ENCODE results near the gene MPPED1.

DNA sequence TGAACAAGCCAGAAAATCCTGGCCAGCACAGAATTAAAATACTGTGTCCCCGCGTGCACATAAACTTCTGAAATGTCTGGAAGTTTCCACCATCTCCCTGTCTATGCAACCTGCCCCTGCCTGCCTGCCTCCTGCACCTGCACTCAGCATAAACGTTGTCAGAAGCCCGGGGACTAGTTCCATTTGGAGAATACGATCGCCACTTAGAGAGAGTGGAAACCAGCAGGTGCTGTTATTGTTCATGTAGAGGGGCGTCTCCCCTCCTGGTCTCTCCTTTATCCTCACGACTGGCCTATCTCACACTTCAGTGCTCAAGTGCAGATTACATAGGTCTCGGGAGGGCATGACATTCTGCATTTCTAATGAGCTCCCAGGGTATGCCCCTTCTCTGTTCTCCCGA lies 35.6 kb downstream of the MPPED1 start:
- TF ChIP-seq, protein P1, sequence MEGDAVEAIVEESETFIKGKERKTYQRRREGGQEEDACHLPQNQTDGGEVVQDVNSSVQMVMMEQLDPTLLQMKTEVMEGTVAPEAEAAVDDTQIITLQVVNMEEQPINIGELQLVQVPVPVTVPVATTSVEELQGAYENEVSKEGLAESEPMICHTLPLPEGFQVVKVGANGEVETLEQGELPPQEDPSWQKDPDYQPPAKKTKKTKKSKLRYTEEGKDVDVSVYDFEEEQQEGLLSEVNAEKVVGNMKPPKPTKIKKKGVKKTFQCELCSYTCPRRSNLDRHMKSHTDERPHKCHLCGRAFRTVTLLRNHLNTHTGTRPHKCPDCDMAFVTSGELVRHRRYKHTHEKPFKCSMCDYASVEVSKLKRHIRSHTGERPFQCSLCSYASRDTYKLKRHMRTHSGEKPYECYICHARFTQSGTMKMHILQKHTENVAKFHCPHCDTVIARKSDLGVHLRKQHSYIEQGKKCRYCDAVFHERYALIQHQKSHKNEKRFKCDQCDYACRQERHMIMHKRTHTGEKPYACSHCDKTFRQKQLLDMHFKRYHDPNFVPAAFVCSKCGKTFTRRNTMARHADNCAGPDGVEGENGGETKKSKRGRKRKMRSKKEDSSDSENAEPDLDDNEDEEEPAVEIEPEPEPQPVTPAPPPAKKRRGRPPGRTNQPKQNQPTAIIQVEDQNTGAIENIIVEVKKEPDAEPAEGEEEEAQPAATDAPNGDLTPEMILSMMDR (IDR thresholded peaks at IDR 0.05), result no peak
- no peak for TF ChIP-seq ZFX (IDR thresholded peaks at IDR 0.05; ENCODE audit: borderline replicate concordance)
